ENCODE data around the gene SFXN3. TPM values are rescaled to one million over a fixed set of nuclear protein-coding genes. Genes with fewer than 3 reads are reported as not detected.

SFXN3 gene
- total RNA-seq, 1 donor from 2014 or later = 0.09 TPM

DNA sequence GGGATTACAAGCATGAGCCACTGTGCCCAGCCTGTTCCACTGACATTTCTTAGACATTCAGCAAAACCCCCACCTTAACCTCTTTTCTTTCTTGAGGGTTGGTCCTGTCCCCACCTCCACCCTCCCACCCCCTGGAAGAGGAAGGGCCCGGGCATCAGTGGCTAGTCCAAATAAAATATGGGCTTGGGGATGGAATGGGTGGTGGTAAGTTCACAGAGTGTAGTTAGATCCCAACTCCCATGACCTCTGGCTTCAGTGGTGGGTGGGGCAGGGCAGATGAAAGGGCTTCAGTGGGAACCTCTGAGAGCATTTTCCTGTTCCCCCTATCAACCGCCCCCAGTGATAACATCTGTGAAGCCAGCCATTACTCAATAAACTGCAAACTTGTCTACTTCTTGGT is 9.8 kb downstream of the SFXN3 start:
- Histone ChIP-seq H3K4me2 (no peak overlapping the region), H3K9me3 (ENCODE audit: low read depth) (no peaks in the 10 kb centered on the region), H3K9ac (no peak overlapping the region), H2AFZ (replicated peaks) (no peak overlapping the region), H3K27me3 (peaks cover 84% of the 10 kb centered on the region), H3K79me2 (ENCODE audit: low read depth) (no peaks in the 10 kb centered on the region), H3F3A (ENCODE audit: low read depth) (peaks cover 34% of the 10 kb centered on the region), H3K36me3 (no peaks in the 10 kb centered on the region), H3K4me1 (peaks cover 8% of the 10 kb centered on the region), H3K4me3 (no peak overlapping the region), H4K20me1 (ENCODE audit: low read depth) (peaks cover 8% of the 10 kb centered on the region), H3K27ac (no peak overlapping the region)
- Mint-ChIP-seq H3K27ac (peak overlapping the region; percentile 65), H3K27me3 (ENCODE audit: insufficient read depth, low read depth) (peaks cover 21% of the 10 kb centered on the region), H3K9me3 (no peaks in the 10 kb centered on the region), H3K4me1 (peaks cover 42% of the 10 kb centered on the region), H3K4me3 (peak overlapping the region; percentile 62), H3K36me3 (no peaks in the 10 kb centered on the region)
- TF ChIP-seq EZH2phosphoT487 (IDR thresholded peaks at IDR 0.05) (no peak), EZH2 (IDR thresholded peaks at IDR 0.05) (no peak)
- TF ChIP-seq, protein P1, sequence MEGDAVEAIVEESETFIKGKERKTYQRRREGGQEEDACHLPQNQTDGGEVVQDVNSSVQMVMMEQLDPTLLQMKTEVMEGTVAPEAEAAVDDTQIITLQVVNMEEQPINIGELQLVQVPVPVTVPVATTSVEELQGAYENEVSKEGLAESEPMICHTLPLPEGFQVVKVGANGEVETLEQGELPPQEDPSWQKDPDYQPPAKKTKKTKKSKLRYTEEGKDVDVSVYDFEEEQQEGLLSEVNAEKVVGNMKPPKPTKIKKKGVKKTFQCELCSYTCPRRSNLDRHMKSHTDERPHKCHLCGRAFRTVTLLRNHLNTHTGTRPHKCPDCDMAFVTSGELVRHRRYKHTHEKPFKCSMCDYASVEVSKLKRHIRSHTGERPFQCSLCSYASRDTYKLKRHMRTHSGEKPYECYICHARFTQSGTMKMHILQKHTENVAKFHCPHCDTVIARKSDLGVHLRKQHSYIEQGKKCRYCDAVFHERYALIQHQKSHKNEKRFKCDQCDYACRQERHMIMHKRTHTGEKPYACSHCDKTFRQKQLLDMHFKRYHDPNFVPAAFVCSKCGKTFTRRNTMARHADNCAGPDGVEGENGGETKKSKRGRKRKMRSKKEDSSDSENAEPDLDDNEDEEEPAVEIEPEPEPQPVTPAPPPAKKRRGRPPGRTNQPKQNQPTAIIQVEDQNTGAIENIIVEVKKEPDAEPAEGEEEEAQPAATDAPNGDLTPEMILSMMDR (IDR thresholded peaks at IDR 0.05) = no peak
- DNase-seq (ENCODE audit: low spot score) = no peak

DNA sequence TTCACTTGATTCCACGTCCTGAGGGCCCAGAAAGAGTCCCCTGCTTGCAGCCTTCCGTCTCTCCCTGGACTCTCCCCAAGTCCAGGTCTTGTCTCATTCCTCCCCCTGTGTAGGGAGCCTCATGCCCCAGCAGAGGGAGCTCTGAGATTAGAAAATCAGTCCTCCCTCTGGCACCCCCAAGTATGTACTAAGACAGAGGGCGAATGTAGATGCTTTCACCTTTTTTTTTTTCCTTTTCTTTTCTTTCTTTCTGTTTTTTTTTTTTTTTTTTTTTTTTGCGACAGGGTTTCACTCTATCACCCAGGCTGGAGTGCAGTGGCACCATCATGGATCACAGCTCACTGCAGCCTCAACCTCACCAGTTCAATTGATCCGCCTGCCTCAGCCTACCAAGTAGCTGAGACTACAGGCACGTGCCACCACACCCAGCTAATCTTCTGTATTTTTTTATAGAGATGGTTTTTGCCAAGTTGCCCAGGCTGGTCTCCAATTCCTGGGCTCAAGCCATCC is 10.3 kb downstream of the SFXN3 start:
- Mint-ChIP-seq H3K4me3 (peak overlapping the region; percentile 62), H3K27me3 (ENCODE audit: insufficient read depth, low read depth) (peaks cover 25% of the 10 kb centered on the region), H3K27ac (peak overlapping the region; percentile 65), H3K36me3 (no peaks in the 10 kb centered on the region), H3K4me1 (peaks cover 44% of the 10 kb centered on the region), H3K9me3 (no peaks in the 10 kb centered on the region)
- Histone ChIP-seq H3K9me3 (ENCODE audit: low read depth) (no peaks in the 10 kb centered on the region), H3K4me2 (no peak overlapping the region), H4K20me1 (ENCODE audit: low read depth) (peaks cover 8% of the 10 kb centered on the region), H3K4me3 (no peak overlapping the region), H3K9ac (no peak overlapping the region), H3K79me2 (ENCODE audit: low read depth) (no peaks in the 10 kb centered on the region), H3K27ac (no peak overlapping the region), H2AFZ (replicated peaks) (no peak overlapping the region), H3K27me3 (peaks cover 84% of the 10 kb centered on the region), H3K4me1 (peaks cover 8% of the 10 kb centered on the region), H3F3A (ENCODE audit: low read depth) (peaks cover 34% of the 10 kb centered on the region), H3K36me3 (no peaks in the 10 kb centered on the region)
- DNase-seq (ENCODE audit: low spot score) = peak; percentile 89
- TF ChIP-seq EZH2phosphoT487 (IDR thresholded peaks at IDR 0.05) = no peak
- peak; percentile 20 for TF ChIP-seq EZH2 (IDR thresholded peaks at IDR 0.05)
- TF ChIP-seq, protein P1 (IDR thresholded peaks at IDR 0.05) = peak; percentile 86

DNA sequence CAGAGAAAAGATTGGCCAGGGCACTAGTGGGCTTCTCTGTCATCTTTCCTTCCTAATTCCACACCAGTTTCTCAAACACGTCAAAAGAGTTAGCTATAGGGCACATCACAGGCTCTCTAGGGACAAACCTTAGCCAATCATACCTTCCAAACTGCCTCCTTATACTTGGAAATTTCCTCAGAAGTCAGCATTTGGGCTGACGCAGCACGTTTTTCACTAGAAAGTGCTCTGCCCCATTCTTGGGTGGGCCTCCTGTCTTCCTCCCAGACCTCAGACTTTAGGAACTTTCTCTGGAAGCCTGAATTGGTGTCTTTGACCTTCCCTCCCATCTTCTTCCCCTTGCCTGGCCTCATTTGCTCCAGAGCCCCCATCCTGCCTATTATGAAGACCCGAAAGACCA is 11.1 kb downstream of the SFXN3 start:
- Histone ChIP-seq H3K36me3 (no peaks in the 10 kb centered on the region), H3K9ac (no peak overlapping the region), H3K27me3 (peaks cover 84% of the 10 kb centered on the region), H4K20me1 (ENCODE audit: low read depth) (peaks cover 15% of the 10 kb centered on the region), H3K9me3 (ENCODE audit: low read depth) (no peaks in the 10 kb centered on the region), H3K27ac (no peak overlapping the region), H3K79me2 (ENCODE audit: low read depth) (no peaks in the 10 kb centered on the region), H3K4me1 (peaks cover 12% of the 10 kb centered on the region), H3K4me2 (peak overlapping the region; percentile 79), H3K4me3 (no peak overlapping the region), H2AFZ (replicated peaks) (no peak overlapping the region), H3F3A (ENCODE audit: low read depth) (peaks cover 38% of the 10 kb centered on the region)
- peak overlapping the region; percentile 87 for H3K4me3 Mint-ChIP-seq
- DNase-seq (ENCODE audit: low spot score) = no peak
- TF ChIP-seq EZH2phosphoT487 (IDR thresholded peaks at IDR 0.05) = no peak
- TF ChIP-seq, protein P1 (IDR thresholded peaks at IDR 0.05) = no peak
- H3K4me1 Mint-ChIP-seq = peaks cover 52% of the 10 kb centered on the region
- peak overlapping the region; percentile 7 for H3K27ac Mint-ChIP-seq
- no peaks in the 10 kb centered on the region for H3K36me3 Mint-ChIP-seq
- H3K27me3 Mint-ChIP-seq (ENCODE audit: insufficient read depth, low read depth) = peaks cover 31% of the 10 kb centered on the region
- no peaks in the 10 kb centered on the region for H3K9me3 Mint-ChIP-seq
